ENCODE results near the gene MIR17HG.
"Not testable (repeated sequence)": the region's sequence is repeated elsewhere in the genome, so short reads cannot be mapped to it uniquely, and the experiment has no call there.

MIR17HG gene

DNA sequence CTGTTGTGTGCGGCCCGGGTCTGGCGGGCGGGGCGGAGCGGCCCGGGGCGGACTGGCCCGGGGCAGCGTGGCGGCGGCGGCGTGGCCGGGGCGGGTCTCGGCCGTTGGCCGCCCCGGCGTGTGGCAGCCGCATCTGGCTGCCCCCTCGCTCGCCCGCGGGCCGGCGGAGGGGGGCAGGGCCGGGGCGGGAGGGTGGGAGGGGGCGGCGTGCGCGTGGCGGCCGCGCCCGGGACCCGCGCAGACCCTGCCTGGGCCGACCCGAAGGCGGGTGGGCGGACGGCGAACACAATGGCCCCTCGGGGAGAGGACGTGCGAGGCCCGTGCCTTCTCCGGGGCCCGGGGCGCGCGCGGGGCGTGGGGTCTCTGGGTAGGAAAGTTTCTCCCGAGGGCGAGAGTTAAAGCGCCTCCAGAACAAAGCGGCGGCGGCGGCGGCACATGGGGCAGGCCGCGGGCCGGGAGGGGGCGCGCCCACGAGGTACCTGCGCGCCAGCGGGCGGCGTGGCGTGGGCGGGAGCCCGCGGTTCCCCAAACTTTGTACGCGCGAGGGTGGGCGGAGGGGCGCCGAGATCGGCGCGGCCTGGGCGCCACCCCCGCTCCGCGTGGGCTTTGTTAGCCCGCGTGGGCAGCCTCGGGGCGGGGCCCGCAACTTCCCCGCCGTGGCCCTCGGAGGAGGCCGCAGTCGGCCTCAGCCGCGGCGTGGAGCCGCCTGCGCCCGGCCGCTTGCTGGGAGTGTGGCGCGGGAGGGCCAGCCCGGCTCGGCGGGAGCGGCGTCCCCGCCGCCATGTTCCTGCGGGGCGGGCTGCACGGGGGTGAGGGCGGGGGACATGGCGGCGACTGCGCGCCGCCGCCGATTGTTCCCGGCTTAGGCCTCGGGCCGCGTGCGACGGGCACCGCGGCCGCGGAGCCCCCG, 764 bp downstream of the MIR17HG start:
- no peak for DNase-seq

DNA sequence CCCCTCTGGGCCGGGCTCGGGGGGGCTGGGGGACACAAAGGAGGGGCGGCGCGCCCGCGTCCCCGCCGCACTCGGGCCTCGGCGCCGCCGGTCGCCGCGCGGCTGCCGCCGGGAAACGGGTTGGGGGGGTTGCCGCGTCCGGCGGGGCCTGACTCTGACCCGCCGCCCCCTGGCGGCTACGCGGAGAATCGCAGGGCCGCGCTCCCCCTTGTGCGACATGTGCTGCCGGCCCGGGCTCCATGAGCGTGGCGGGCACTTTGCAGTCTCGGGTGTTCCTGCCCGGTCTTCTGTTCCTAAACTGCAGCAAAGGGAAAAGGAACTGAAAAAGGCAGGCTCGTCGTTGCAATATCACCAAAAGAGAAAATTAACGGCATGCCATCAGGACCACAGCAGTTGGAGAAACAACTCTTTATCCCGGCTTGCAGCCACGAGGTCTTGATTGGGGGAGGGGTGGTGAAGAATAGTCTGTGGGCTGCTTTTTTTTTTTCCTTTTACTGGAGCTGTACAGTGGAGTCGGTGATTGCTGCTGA, 1.5 kb downstream of the MIR17HG start:
- peak; percentile 77 for DNase-seq

DNA sequence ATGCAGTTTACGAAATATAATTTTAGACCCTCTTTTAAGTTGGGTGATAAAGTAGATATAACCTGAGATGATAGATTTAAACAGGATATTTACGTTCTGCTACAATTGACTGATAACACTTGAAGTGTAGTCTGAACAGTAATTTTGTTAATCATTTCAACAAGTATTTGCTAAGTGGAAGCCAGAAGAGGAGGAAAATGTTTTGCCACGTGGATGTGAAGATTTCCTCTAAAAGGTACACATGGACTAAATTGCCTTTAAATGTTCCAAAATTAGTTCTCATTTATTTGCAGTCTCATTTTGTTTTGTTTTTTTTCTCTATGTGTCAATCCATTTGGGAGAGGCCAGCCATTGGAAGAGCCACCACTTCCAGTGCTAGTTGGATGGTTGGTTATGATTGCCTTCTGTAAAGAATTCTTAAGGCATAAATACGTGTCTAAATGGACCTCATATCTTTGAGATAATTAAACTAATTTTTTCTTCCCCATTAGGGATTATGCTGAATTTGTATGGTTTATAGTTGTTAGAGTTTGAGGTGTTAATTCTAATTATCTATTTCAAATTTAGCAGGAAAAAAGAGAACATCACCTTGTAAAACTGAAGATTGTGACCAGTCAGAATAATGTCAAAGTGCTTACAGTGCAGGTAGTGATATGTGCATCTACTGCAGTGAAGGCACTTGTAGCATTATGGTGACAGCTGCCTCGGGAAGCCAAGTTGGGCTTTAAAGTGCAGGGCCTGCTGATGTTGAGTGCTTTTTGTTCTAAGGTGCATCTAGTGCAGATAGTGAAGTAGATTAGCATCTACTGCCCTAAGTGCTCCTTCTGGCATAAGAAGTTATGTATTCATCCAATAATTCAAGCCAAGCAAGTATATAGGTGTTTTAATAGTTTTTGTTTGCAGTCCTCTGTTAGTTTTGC, 2.8 kb downstream of the MIR17HG start:
- DNase-seq = no peak

DNA sequence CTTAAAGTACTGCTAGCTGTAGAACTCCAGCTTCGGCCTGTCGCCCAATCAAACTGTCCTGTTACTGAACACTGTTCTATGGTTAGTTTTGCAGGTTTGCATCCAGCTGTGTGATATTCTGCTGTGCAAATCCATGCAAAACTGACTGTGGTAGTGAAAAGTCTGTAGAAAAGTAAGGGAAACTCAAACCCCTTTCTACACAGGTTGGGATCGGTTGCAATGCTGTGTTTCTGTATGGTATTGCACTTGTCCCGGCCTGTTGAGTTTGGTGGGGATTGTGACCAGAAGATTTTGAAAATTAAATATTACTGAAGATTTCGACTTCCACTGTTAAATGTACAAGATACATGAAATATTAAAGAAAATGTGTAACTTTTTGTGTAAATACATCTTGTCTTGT, 3.6 kb downstream of the MIR17HG start:
- no peak for DNase-seq

DNA sequence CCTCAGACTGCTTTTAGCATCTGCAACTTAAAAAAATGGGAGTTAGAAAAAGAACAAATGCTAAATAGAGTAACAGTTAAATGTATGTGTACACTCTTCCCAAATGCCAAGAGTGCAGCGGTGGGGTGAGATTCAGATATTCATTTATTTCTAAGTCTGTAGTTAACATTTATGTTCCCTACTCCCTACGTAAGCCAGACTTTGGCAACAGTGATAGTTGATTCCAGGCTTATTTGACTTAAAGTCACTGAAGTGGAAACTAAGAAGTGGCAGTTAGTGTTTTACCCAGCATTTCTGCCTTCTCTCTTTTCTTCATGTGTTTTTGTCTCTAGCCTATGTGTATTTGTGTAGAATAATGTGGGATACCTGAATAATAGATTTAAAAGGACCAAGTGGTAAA, 4.5 kb downstream of the MIR17HG start:
- no peak for DNase-seq

DNA sequence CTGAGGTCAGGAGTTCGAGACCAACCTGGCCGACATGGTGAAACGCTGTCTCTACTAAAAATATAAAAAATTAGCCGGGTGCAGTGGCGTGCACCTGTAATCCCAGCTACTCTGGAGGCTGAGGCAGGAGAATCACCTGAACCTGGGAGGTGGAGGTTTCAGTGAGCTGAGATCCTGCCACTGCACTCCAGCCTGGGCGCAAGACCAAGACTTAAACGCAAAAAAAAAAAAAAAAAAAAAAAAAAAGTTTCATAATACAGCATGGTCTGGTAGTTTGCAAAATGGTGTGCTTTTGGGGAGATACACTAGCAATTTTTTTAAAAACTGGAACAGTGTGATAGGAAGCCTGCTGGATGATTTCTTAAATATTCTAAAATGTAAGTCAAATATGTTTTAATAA, 5.4 kb downstream of the MIR17HG start:
- DNase-seq = not testable (repeated sequence)

DNA sequence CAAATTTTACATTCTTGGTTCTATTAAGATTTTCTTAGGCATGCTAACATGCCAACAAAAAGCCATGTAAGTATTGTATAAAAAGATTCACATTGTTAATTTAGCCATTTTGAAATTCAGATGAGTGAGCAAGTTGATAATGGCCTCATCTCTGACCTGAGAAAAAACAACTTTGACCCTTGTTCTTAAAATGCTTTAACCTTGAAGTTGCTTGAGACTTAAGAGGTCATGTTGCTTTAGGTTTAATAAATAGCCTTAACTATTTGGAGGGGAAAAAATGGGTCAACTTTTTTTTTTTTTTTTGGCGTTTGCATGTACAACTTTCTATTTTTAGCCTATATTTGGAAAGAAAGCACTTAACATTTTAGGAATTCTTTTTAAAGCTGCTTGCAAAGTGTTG, 6.0 kb downstream of the MIR17HG start:
- no peak for DNase-seq

DNA sequence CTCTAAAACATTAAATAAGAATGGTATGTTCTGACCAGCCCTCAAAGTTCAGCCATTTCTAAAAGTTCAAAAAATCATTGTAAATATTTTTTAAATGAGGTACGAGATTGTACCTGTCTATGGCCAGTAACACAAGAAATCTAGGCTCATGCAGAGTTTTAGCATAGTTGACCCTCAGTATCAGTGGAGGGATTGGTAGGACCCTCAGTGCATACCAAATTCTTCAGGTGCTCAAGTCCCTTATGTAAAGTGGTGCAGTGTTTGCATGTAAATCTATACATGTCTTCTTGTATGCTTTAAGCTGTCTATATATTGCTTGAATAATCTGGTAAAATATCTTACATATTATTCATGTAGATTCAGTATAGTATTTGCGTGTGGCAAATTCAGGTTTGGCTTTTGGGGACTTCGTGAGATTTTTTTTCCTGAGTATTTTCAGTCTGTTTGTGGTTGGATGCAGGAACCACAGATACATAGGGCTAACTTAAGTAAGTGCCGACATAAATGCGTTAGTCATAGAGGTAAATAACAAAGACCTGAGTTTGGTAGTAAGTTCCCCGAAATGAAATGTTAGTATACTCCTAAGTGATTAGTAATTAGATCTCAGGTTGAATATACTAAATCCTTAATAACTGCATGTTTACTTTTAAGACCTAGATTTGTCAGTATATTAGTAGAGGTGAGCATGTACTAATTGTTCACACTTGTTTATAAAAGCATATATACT, 7.8 kb downstream of the MIR17HG start:
- DNase-seq = no peak

DNA sequence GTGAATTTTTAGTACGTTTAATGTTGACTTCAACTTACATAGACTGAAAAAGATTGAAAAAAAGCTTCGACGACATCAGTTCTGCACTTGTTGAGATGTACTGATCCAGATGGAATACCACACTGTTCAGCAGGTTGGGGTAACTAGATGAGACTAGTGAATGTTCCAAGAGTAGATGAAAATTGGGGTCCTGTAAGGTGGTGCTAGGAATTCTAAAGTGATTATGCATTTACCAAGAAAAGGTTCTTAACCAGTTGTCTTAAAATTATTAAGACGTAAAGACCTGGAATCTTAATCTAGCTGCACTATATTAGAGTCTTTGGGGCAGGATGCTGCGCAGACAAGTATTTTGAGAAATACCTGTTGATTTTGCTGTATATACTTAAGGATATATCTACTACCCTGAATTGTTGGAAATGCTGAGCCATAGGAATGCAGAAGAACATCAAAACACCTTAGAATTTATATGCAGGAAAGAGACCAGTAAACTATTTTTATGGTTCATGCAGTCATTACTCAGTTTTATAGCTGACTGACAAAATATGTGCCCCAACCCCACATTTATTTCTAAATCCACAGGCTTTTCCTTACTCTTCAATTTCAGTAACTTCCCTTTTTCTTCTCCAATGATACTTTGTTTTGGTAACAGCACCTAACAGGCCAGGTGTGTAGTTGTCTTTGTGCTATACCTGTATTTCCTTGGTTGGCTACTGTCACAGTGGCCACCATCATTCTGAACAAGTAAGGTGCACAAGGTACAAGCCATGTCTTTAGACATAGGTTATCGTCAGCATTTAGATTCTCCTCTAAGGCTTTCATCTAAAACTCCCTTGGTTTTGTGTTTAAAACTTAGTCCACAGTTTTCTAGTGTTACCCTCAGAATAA, 8.6 kb downstream of the MIR17HG start:
- no peak for DNase-seq

DNA sequence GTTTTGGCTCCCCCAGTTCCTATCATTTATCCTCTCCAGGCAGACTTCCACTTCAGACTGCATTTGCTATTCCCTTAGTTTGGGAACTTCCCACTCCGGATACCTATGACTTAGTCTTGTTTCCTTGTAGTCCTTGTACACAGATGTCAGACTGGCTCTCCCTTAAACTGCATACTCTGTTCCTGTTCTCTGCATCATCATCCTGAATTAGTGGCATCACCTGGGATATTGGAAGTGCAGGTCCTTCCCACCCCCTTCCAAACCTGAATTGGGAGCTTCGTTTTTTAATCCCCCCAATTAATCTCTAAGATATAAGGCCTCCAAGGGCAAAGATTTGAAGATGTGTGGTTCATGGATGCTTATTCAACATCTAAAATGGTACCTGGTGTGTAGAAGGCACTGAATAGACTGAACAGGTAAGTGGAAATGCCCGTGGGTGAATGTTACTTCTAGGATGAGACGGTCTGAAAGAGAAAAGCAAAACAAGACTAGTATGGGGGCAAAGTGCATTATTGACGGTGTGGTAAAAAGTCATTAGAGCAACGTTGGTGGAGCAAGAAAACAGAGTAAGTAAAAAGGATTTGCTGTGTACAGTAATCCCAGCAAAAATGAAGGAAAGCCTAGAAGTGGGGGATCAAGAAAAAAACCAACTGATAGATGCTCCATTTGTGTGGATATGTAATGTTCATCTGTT, 9.6 kb downstream of the MIR17HG start:
- DNase-seq = no peak

DNA sequence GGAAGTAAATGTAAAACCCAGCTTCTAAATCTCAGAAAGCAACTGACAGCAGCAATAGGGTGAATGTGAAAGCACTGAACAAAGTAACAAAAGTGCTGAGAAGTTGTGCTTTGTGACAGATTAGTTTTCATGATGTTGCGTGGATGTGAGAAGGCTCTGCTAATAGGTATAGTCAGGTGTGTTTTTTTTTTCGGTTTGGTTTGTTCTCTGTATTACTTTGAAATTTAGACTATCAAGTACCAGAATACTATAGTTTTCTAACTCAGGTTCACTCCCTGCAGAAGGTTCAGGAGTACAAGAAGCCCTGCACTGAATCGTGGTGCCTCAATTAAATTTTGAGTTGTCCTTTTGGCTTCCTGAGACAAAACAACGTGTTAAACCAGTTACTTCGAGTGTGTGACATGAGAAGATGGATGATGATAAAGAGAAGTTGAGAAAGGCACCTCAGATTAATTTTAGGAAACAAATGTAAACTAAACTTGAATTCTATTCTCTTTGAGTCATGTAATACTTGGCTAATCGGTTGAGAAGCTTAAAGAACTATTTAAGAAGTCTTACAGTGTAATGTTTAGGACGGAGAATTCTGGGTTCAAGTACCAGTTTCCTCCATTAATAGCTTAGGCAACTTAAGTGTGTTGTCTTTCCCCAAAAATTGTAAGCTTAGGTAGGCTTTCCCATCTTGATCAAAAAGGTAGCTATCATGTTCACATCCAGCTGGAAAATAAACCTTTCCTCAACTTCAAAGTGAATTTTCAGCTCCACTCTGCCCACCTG, 10.3 kb downstream of the MIR17HG start:
- no peak for DNase-seq

DNA sequence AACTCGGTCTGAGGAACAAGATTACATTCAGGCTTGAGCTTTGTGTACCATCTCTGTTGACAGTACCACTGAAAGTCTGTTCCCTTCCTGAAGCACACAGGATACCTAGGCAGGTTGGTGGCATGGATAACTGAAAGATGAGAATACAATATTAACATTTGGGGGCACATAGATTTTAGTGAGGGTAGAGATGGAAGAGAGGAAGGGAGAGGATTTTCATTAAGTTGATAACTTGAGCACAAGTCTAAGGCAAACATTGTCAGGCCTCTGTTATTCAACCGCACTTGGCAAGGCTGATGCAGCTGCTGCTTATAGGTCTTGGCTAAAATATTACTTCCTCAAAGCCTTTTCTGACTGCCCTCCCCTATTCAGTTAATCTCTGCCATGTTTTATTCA, 10.9 kb downstream of the MIR17HG start:
- DNase-seq = no peak

DNA sequence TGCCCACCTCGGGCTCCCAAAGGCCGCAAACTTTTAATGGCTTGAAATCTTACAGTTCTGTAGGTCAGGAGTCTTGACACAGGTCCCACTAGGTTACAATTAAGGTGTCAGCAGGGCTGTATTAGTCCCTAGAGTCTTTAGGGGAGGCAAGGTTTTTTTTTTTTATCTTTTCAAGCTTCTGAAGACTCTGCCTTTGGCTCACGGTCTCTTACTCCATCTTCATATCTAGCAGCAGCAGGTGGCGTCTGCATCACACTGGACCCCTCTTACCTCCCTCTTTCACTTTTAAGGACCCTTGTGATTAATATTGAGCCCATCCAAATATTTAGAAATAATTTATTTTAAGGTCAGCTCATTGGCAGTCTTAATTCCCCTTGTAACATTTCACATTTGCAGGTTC, 11.6 kb downstream of the MIR17HG start:
- DNase-seq = no peak

DNA sequence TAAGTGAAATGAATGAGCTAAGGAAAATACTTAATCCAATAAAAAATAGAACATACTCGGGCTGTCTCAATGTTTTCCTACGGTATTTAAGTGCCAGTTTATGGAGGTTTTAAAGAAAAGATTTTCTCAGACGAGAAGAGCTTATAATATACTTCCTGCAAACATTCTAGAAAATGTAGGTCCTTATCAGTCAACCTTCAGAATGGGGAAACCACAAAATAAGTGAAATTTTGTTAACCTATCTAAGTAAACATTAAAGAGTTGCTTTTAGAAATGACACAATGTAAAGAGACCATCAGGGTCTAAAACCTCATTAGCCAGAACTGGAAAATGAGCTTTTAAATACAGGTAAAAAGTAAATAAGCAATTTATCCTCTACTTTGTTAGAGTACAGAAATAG, 12.1 kb downstream of the MIR17HG start:
- DNase-seq = no peak

DNA sequence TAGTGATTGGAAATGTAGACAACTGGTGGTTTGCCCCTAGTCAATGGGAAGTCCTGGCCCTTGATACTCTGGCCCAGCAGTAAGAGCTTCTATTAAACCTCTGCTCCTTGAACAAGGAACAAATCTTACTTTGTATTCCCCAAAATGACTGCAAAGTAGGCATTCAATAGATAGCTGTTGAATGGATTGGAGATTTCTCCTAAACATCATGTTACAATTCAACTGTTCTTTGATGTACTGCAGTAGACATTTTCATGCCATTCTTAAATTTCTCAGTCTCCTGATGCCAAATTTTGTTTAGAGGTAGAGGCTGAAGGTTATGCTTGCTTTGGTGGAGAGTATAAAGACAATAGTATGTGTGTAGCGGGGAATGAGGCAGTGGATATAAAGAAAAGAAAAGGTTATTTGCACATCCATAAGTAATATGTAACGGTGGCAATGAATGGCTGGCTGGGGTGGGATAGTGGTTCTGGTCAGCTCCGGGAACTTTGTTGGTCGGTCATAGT, 12.8 kb downstream of the MIR17HG start:
- DNase-seq = no peak

DNA sequence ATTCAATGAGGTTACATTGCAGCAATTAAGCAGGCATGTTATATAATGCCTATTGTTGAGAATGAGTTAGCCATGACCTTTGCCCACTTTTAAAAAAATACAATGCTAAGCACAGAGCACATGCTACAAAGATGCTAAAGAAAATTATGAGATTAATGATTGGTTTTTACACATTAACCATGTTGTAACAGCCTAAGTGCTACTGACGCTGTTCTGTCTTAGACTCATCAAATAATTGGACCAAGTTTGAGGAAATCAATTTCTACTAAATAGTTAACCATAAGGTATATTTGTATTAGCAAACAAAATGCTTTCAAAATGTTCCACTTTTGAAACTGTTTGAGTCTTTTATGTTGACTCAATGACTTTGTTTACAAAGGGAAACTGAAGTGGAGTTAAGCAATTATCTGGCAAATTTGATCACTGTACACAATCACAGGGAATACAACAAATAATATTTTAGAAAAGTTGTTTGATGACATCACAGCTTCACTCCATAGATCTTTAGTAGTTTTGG, 14.3 kb downstream of the MIR17HG start:
- no peak for DNase-seq

DNA sequence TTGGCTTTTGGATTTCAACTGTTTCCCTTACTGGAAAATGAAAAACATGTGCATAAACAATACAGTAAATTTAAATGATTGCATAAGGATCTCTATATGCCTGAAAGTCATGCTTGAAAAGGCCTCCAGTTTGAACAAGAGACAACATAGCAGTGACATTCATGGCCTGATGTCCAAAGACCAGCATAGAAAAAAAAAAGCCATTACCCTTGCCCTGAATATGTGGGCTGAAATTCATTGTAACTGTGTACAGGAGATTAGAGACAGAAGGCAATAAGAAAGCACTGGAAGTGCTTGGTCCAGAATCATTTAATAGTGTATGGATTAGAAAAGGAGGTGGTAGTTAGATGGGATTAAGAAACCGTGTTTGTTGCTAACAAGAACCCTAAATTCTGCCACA, 15.4 kb downstream of the MIR17HG start:
- DNase-seq = no peak

DNA sequence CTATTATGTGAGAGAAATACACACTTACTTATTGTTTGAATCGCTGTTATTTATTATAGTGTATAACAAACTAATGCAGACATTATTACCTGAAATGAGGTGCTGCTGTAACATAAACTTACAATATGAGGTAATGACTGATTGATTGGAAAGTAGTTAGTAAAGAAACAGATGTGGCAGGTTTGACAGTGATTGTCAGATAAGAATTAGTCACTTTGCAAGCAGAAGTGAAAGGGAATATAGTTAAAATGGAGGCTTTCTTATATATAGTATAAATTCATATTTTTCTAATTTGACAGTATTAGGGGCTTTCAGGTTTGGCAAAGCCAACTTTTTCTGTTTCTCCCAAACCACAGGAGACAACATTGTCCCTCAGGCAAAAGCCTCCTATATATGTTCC, 20.6 kb downstream of the MIR17HG start:
- no peak for DNase-seq

DNA sequence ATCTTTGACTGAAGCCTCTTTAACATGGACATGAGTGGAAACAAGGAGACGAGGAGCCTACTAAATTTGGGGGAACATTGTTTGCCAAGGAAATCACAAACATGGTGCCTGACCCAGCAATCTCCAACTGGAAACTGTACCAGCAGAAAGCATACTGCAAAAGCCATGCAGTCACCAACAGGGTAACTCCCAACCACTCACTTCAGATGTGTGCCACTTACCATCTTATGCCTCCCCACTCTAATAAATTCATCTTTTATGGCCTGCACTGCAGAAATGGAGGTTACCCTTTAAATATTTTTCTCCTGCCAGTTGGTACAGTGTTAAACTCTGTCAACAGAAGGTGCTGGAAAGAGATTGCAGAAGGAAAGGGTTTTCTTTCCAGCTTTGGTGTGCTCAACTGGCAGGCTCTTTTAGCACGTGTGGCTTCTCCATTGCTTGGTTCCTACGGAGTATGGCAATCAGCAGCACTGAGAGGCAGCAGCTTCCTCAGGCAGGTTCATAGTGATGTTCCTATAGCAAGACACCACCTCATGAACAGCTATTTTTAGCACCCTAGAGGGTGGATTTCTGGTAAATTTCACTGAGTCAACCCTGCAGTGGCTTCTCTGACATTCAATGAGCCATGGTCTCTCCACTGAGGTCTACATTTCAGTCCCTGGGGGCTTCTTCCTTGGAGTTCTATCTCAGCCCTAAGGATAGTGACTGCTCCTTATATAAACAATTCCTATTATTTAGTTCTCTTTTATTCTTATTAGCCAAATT, 21.4 kb downstream of the MIR17HG start:
- DNase-seq = no peak

Measured in NCI-H510A treated with DMSO at 0.1 percent for 48 hours (cell line).